DMS 273 (cell line): ENCODE data around the gene OGFR.

ENCODE experiments used
- DNase-seq: peaks from one replicate; lab custom pipeline; 2025; ENCODE audit not compliant: unreplicated experiment; lab: John Stamatoyannopoulos, UW

Gene OGFR

GRCh38 chr20:62804627-62805154 lies at the start of gene OGFR:
Gene OGFR (plus strand): TSS chr20:62804835. CDS start chr20:62804860, 25 bp downstream.
- DNase-seq = peak; percentile 81

DNA sequence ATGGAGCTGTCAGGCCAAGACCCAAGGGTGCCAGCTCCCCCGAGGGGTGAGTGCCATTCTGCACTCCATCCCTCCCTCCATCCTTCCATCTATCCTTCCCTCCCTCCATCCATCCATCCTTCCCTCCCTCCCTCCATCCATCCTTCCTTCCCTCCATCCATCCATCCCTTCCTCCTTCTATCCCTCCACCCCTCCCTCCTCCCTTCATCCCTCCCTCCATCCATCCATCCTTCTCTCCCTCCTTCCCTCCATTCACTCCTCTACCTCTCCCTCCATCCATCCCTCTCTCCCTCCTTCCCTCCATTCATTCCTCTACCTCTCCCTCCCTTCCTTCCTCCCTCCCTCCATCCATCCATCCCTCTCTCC lies 49.7 kb upstream of the OGFR start:
- DNase-seq = no peak

- DNase-seq = peak; percentile 78
Measured at GRCh38 chr20:62755817-62756724, 48.6 kb upstream of the OGFR start.

DNA sequence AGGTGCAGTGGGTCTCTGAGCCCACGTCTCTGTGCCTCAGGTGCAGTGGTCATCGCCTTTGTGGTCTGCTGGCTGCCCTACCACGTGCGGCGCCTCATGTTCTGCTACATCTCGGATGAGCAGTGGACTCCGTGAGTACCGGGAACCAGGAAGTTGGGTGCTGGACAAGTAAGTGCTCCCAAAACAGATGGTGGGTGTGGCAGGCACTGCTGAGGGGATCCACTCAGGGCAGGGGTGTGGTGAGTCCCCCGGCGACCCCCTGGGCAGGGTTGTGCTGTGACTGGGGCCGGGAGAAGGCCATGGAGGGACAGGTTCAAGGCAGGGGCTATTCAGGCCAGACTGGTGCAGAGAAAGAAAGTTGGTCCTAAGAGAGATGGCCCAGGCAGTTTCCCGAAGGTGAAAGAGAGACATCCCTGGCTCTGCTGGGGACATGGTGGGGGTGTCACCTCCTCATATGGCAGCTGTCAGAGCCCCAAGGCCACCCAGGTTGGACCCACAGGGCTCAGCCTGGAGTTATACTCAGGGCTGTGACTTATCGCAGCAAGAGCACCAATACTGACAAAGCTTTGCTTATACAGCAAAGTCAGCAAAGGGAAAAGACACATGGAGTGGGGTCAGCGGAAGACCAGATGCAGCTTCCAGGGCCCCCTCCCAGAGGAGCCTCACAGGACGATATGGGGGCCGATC lies 46.3 kb upstream of the OGFR start:
- no peak for DNase-seq

- no peak for DNase-seq
Measured at GRCh38 chr20:62759981-62760431, 44.6 kb upstream of the OGFR start.

DNA sequence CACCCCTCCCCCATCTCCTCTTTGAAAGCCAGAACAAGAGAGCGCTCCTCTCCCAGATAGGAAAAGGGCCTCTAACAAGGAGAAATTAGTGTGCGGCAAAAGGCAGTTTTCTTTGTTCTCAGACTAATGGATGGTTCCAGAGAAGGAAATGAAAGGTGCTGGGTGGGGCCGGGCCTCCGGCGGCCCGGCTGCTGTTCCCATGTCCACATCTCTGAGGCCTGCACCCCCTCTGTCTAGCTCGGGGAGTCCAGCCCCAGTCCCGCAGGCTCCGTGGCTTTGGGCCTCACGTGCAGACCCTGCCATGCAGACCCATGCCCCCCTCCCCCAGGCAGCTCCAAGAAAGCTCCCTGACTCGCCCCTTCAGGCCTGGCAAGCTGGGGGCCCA lies 44.2 kb upstream of the OGFR start:
- DNase-seq = no peak

DNA sequence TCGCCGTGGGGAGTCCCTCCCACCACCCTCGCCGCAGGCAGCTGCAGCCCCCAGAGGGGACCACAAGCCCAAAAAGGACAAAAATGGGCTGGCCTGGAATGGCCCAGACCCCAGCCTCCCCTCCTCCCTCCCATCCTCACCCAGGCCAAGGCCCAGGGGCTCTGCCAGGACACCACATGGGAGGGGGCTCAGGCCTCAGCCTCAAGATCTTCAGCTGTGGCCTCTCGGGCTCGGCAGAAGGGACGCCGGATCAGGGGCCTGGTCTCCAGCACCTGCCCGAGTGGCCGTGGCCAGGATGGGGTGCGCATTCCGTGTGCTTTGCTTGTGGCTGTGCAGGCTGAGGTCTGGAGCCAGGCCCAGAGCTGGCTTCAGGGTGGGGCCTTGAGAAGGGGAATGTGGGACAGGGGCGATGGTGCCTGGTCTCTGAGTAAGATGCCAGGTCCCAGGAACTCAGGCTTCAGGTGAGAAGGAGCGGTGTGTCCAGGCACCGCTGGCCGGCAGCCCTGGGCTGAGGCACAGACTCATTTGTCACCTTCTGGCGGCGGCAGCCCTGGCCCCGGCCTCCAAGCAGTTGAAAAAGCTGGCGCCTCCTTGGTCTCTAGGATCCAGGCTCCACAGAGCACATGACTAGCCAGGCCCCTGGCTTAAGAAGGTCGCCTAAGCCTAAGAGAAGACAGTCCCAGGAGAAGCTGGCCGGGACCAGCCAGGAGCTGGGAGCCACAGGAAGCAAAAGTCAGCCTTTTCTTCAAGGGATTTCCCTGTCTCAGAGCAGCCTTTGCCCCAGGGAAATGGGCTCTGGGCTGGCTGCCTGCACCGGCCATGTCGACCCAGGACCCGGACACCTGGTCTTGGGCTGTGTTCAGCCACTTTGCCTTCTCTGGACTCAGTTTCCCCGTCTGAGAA lies 43.5 kb upstream of the OGFR start:
- no peak for DNase-seq

- DNase-seq = no peak
Measured at GRCh38 chr20:62761759-62762131, 42.9 kb upstream of the OGFR start.

- DNase-seq = no peak
Measured at GRCh38 chr20:62762376-62762775, 42.3 kb upstream of the OGFR start.

GRCh38 chr20:62762801-62763368 lies 41.8 kb upstream of the OGFR start:
- DNase-seq = no peak

DNA sequence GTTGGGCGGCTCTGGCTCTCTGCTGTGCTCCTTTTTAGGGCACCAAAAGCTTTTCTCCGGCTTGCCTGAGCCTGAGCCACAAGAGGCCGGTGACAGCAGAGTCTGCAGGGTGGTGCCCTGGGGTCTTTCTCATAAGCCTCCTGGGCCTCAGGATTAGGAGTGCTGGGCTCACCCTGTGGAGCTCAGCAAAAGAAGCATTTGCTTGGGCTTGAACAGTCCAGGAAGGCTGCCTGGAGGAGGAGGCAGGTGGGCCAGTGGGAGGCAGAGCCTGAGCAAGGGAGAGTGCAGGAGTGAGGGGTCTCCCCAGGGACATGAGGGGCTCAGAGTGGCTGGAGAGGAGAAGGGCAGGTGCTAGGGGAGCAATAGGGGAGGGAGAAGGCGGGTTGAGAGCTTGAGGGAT lies 41.2 kb upstream of the OGFR start:
- no peak for DNase-seq

DNA sequence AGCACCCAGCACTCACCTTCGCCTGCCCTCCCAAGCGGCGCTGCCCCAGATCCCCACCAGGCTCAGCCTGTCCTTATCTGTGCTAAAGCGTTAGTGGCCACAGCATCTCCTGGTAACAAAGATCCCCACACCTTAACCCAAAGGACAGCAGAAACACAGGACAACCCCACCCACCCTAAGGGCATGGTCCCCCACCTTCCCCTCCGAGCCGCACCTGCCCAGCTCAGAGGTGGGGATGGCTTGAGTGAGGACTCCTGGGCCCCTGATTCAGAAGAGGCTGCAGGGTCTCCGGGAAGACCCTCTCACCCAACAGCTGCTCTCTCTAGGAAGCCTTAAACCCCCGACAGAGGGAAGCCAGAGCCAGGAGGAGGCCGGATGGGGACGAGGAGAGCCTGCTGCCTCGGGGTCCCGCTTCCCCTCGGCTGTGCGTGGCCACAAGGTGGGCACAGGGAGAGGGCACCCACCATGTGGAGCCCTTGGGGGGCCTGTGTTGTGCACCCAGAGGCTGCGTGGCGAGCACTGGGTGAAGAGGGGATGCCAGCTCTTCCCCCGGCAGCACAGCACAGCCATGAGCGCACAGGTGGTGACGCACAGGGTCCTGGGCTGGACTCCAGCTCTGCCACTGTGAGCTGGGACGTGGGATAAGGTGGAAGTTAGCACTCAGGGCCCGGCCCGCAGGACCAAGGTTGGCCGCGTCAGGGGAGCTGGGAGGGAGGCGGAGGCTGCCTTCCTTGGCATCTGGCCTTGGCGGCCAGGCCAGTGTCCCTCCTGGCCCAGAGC lies 40.3 kb upstream of the OGFR start:
- DNase-seq = no peak

DNA sequence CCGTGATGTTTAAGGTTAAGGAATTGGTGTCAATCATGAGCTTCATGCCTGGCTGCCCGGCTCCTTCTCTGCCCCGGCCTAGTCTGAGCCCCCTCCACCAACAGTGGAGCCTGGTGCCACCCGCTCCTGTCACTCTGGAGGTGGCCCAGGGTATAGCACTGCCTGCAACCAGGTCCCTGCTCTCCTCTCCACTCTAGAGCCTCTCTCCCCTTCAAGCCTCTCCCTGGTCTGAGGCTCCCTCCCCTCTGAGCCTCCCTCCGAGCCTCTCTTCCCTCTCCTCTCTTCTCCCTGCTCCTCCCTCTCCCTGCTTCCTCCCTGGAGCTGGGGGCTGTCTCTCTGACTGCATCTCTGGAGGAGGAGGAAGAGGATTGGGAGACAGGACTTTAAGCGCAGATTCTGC lies 39.6 kb upstream of the OGFR start:
- DNase-seq = no peak

DNA sequence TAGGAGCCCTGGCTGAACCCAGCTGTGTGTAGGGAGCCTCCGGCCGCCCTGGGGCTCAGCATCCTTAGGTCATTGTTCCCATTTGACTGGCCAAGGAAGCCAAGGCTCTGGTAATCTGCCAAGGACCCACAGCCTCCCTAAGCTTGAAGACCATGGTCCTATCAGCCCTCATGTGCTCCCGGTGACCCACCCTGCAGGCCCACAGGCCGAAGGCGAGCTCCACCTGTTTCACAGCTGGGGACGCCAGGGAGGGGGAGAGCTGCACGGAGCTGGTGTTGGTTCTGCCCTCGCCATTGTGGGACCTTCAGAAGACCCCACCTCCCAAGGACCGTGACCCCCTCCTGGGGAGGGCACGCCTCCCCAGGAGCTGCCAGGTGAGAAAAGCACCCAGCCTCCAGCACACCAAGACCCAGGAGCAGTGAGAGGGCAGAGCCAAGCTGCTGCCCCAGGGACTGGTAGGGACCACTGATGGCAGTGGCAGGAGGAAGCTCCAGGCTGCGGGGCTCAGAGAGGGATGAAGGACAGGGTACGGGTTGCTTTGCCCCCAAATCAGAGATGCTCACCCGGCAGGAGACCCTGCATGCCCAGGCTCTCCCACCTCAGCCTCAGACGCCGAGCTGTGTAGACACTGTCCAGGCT lies 39.1 kb upstream of the OGFR start:
- no peak for DNase-seq

- no peak for DNase-seq
Measured at GRCh38 chr20:62766071-62766450, 38.6 kb upstream of the OGFR start.

DNA sequence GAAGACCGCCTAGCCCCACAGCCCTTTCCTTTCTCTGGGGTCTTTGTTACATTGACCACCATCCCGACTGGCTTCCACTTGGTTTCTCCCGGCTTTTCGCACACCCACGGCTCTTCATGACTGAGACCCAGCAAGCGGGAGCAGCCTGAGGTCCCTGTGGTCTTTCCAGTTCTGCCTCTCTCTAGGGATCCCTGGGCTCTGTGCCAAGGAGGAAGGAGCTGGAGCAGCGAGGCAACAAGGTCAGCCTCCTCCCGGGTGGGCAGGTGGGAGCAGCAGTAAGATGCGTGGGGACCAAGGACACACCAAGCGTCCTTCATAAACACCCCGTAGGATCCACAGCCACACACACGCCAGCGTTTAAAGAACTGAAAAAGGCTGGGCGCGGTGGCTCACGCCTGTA lies 37.9 kb upstream of the OGFR start:
- DNase-seq = no peak

DNA sequence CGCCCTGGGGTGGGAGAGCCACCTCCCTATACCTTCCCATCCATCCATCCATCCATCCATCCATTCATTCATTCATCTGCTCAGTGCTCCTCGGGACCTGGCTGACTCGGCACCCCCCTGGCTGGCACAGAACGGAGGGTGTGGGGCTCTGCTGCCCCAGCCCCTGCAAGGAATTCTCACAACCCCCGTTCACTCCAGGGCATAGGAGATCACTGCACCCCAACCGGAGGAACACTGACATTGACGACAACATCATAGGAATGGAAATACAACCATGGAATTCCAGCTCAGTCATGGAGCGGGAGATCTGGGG lies 36.4 kb upstream of the OGFR start:
- no peak for DNase-seq

GRCh38 chr20:62768551-62769287 lies 35.9 kb upstream of the OGFR start:
- DNase-seq = no peak
